Smooth muscle cell of bladder (primary cell): Measurements from ENCODE around the gene NKG7. TPM values are rescaled to one million over a fixed set of nuclear protein-coding genes. Genes with fewer than 3 reads are reported as not detected.

Experiments
- total RNA-seq: library from RNA; depleted of rRNA; stranded (reverse); fragments of >200 nt; gene quantifications from 2 replicates; pipeline ENCODE4 v1.2.3, GENCODE V29; 2014

NKG7 gene, protein sequence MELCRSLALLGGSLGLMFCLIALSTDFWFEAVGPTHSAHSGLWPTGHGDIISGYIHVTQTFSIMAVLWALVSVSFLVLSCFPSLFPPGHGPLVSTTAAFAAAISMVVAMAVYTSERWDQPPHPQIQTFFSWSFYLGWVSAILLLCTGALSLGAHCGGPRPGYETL
- total RNA-seq = not detected in 2 replicates

GRCh38 chr19:51372649-51373504 is at the start of gene NKG7:
Gene NKG7 (minus strand): TSS chr19:51372654. CDS start chr19:51372535, 119 bp downstream.

GRCh38 chr19:51417107-51417809 is 44.8 kb upstream of the NKG7 start, which contains the start of gene SIGLEC10:
Gene SIGLEC10 (minus strand): TSS chr19:51417642. CDS start chr19:51417581, 61 bp downstream.

DNA sequence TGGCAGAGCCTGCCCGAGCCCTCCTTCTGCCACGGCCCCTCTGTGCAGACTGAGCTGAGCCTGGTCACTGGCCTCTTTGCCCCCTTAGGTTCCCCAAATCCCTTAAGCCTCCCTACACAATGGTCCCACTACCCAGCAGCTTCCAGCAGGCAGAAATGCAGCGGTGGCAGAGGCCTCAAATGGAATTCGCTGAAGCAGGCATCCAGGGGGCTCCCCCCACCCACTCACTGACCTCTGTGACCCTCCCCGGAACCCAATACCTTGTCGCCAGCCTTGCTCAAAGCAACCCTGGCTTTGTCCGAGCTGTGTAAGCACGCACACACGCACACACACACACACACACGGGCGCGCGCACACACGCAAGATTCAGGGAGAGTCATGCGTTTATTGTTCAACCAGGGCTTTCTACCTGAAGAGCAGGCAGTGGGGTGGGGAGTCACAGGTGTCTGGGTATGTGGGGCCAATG is 15.5 kb upstream of the NKG7 start, which contains the start of gene LIM2:
Gene LIM2, minus strand, starts transcription at position 51 of the 466 bp plus-strand sequence. CDS start 531 bp downstream, outside the sequence.

GRCh38 chr19:51368366-51369282 is 3.8 kb downstream of the NKG7 start, which contains the start of gene CLDND2:
Gene CLDND2 (minus strand): TSS chr19:51369003. CDS start chr19:51368577, 426 bp downstream.

DNA sequence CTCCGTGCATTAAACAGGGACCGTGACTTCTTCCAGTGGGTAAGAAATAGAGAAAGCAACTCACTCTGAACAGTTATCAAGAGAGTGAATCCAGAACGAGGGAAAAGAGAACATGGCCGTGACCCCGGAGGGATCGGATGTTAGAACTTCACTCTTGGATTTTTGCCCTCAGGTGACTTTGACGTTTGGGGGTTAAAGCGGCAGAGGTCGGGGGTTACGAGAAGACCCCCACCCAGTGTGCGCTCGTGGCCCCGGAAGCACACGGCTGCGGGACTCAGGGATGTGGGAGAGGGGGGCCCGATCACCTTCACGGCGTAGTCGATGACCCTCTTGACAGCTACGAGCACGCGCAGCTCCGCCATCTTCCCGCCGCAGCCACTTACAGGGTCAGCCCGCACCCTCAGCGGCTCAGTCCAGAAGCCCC is 6.5 kb downstream of the NKG7 start, which contains the start of gene ETFB:
Gene ETFB, minus strand, starts transcription at position 424 of the 424 bp plus-strand sequence. Its CDS starts 62 bp downstream, at position 362.

DNA sequence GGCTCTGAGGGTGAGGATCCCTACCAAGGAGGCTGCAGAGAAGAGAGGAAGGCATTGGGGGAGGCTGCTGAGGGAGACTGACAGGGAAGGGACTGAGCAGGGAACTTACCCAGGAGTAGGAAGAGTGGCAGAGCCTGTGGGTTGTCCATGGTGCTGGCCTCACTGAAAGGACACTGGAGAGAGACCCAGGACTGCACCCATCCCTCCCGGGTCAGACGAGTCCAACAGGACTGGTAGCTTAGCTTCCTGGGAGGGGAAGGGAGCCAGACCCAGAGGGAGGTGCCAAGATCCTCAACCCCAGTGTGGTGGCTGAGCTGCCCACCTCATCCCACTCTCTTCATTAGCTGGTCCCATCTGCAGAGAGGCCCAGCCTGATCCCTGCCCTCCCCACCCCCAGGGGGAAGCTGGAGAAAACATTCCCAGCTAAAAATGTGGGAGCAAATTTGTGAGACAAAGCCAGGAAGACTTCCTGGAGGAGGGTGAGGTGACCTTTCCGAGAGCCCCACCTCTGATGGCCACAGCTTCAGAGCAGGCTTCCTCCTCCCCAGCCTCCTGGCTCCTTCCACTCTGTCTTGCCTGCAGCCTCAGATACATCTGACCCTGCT is 30.4 kb downstream of the NKG7 start, which contains the start of gene VSIG10L:
Gene VSIG10L, minus strand, starts transcription at position 164 of the 605 bp plus-strand sequence. Its CDS starts 15 bp downstream, at position 149.

Other genes starting within 250 kb of the NKG7 start
- 0.09 TPM in 1 of 2 replicates, not detected in the other for gene SIGLEC9, start 247.7 kb downstream of the NKG7 start, total RNA-seq
- 0.09 TPM in 1 of 2 replicates, not detected in the other for gene SIGLEC7, start 230.4 kb downstream of the NKG7 start, total RNA-seq
- gene CD33, start 147.6 kb downstream of the NKG7 start, total RNA-seq = not detected in 2 replicates
- not detected in 2 replicates for gene SIGLECL1, start 121.6 kb downstream of the NKG7 start, total RNA-seq
- not detected in 2 replicates for gene IGLON5, start 61.0 kb downstream of the NKG7 start, total RNA-seq
- 0.14 and 0.28 TPM in 2 replicates for gene VSIG10L, start 30.5 kb downstream of the NKG7 start, total RNA-seq
- gene ETFB, start 6.3 kb downstream of the NKG7 start, total RNA-seq = 189 and 194 TPM in 2 replicates
- gene CLDND2, start 3.7 kb downstream of the NKG7 start, total RNA-seq = 0.14 and 0.18 TPM in 2 replicates
- not detected in 2 replicates for gene LIM2, start 15.3 kb upstream of the NKG7 start, total RNA-seq
- gene C19orf84, start 17.9 kb upstream of the NKG7 start, total RNA-seq = not detected in 2 replicates
- not detected in 2 replicates for gene SIGLEC10, start 45.0 kb upstream of the NKG7 start, total RNA-seq
- not detected in 2 replicates for gene SIGLEC8, start 85.8 kb upstream of the NKG7 start, total RNA-seq
- not detected in 2 replicates for gene CEACAM18, start 105.9 kb upstream of the NKG7 start, total RNA-seq
- gene SIGLEC12, start 129.1 kb upstream of the NKG7 start, total RNA-seq = not detected in 2 replicates
- gene SIGLEC6, start 159.0 kb upstream of the NKG7 start, total RNA-seq = not detected in 2 replicates
- 2.7 and 4.4 TPM in 2 replicates for gene ZNF175, start 198.6 kb upstream of the NKG7 start, total RNA-seq